NCI-H1930 (cell line): ENCODE measurements around the gene BTNL3.

Experiments
- DNase-seq, 2 experiments: peaks; one replicate each; lab custom pipeline; 2025; lab: John Stamatoyannopoulos, UW

BTNL3 gene

GRCh38 chr5:181047921-181048320, 59.3 kb downstream of the BTNL3 start:
- DNase-seq: no peak

GRCh38 chr5:181050016-181050415, 61.4 kb downstream of the BTNL3 start:
- no peak for DNase-seq

GRCh38 chr5:181051841-181052671, 63.4 kb downstream of the BTNL3 start:
- no peak for DNase-seq

GRCh38 chr5:181052672-181053487, 64.2 kb downstream of the BTNL3 start:
- no peak for DNase-seq

- no peak for DNase-seq
Observed at GRCh38 chr5:181053488-181054121, 65.0 kb downstream of the BTNL3 start.

- no peak for DNase-seq
Observed at GRCh38 chr5:181054138-181054537, 65.5 kb downstream of the BTNL3 start.

GRCh38 chr5:181054871-181055459, 66.3 kb downstream of the BTNL3 start:
- no peak for DNase-seq
